Liver (tissue), 9 donors: ENCODE data around the gene ODC1. TPM values are rescaled to one million over a fixed set of nuclear protein-coding genes. Genes with fewer than 3 reads are reported as not detected.

Experiments
- DNase-seq: peaks from one replicate; pipeline ENCODE4 v3.0.0-alpha.2; 2017; ENCODE audit warnings: low spot score
- H3K27ac ChIP-seq, 2 donors: one replicate each; pipeline ENCODE4 v1.7.0; 2013; ENCODE audit warnings: inconsistent platforms in 2 of 2, low read length in 2 of 2, control low read depth in 1 of 2, low read depth in 1 of 2, mild to moderate bottlenecking in 1 of 2
- H3K27me3 ChIP-seq, 4 donors: one replicate each; pipeline versions ENCODE4 v1.6.1 to v1.7.0; 2013; ENCODE audit warnings: low read length in 3 of 4, inconsistent platforms in 1 of 4, mild to moderate bottlenecking in 1 of 4, moderate library complexity in 1 of 4; ENCODE audit not compliant: control insufficient read depth in 4 of 4, insufficient read depth in 4 of 4
- H3K36me3 ChIP-seq, 4 donors: one replicate each; pipeline versions ENCODE4 v1.6.1 to v1.7.0; 2013; ENCODE audit warnings: low read length in 3 of 4, mild to moderate bottlenecking in 3 of 4, low read depth in 1 of 4, moderate library complexity in 1 of 4; ENCODE audit not compliant: control insufficient read depth in 4 of 4, insufficient read depth in 3 of 4
- H3K4me1 ChIP-seq, 4 donors: one replicate each; pipeline versions ENCODE4 v1.6.1 to v1.7.0; 2013; ENCODE audit warnings: low read length in 3 of 4, mild to moderate bottlenecking in 3 of 4, moderate library complexity in 1 of 4; ENCODE audit not compliant: control insufficient read depth in 4 of 4, insufficient read depth in 4 of 4
- H3K4me3 ChIP-seq, 3 donors: one replicate each; pipeline versions ENCODE4 v1.6.1 to v1.7.0; 2013; ENCODE audit warnings: low read length in 3 of 3, control low read depth in 1 of 3, low read depth in 1 of 3, mild to moderate bottlenecking in 1 of 3
- H3K9ac ChIP-seq, 2 donors: one replicate each; pipeline ENCODE4 v1.7.0; 2013; ENCODE audit warnings: low read length in 2 of 2, mild to moderate bottlenecking in 2 of 2, moderate library complexity in 2 of 2, control low read depth in 1 of 2, low read depth in 1 of 2
- H3K9me3 ChIP-seq, 4 donors: one replicate each; pipeline versions ENCODE4 v1.6.1 to v1.7.0; 2013; ENCODE audit warnings: low read length in 3 of 4; ENCODE audit not compliant: control insufficient read depth in 4 of 4
- CTCF ChIP-seq: fragments of 150-350 bp; IDR thresholded peaks from 2 replicates; pipeline ENCODE4 v1.5.1; 2017; ENCODE audit warnings: improper control_type of control experiment, low read depth, low read length; ENCODE audit not compliant: missing input control
- EGR1 ChIP-seq, 2 donors: IDR thresholded peaks; 2 replicates each; pipeline ENCODE4 v1.6.1; 2016 to 2018; ENCODE audit warnings: antibody characterized with exemption in 2 of 2, low read depth in 2 of 2
- FOXA1 ChIP-seq: IDR thresholded peaks from 2 replicates; pipeline ENCODE4 v1.6.1; 2016; ENCODE audit warnings: antibody characterized with exemption
- FOXA2 ChIP-seq: IDR thresholded peaks from 2 replicates; pipeline ENCODE4 v1.6.1; 2016; ENCODE audit warnings: antibody characterized with exemption
- HNF4A ChIP-seq, 2 donors: conservative IDR thresholded peaks; 2 replicates each; pipeline ENCODE4 v1.6.1; 2016; ENCODE audit warnings: antibody characterized with exemption in 2 of 2, mild to moderate bottlenecking in 2 of 2
- HNF4G ChIP-seq: IDR thresholded peaks from 2 replicates; pipeline ENCODE4 v1.6.1; 2016; ENCODE audit warnings: antibody characterized with exemption
- JUND ChIP-seq, 2 donors: IDR thresholded peaks; 2 replicates each; pipeline ENCODE4 v1.6.1; 2016; ENCODE audit warnings: antibody characterized with exemption in 2 of 2
- NR2F2 ChIP-seq: IDR thresholded peaks from 2 replicates; pipeline ENCODE4 v1.6.1; 2016; ENCODE audit warnings: antibody characterized with exemption
- RAD21 ChIP-seq, 2 donors: IDR thresholded peaks; 2 replicates each; pipeline ENCODE4 v1.6.1; 2016; ENCODE audit warnings: antibody characterized with exemption in 2 of 2, mild to moderate bottlenecking in 2 of 2
- RXRA ChIP-seq, 2 donors: IDR thresholded peaks; 2 replicates each; pipeline ENCODE4 v1.6.1; 2017 to 2018; ENCODE audit warnings: antibody characterized with exemption in 2 of 2, mild to moderate bottlenecking in 1 of 2
- SP1 ChIP-seq: IDR thresholded peaks from 2 replicates; pipeline ENCODE4 v1.6.1; 2018; ENCODE audit warnings: antibody characterized with exemption, mild to moderate bottlenecking
- TAF1 ChIP-seq: conservative IDR thresholded peaks from 2 replicates; pipeline ENCODE4 v1.6.1; 2016; ENCODE audit warnings: antibody characterized with exemption, mild to moderate bottlenecking
- YY1 ChIP-seq: IDR thresholded peaks from 2 replicates; pipeline ENCODE4 v1.6.1; 2016; ENCODE audit warnings: antibody characterized with exemption, mild to moderate bottlenecking
- WGBS: extraction: QIAGEN DNeasy Blood & Tissue Kit; methylation state at CpG from one replicate; pipeline ENCODE4 v1.1.7; 2013; 5-methylcytosine and 5-hydroxymethylcytosine counted together
- polyA plus RNA-seq, 2 donors: library from polyadenylated mRNA; stranded (reverse) in 1 of 2; unstranded in 1 of 2; fragments of 200-250 nt in 1 of 2; fragments of >200 nt in 1 of 2; fragmentation: Nextera tagmentation in 1 of 2; extraction: Ambion mirVana in 1 of 2; gene quantifications; one replicate each; pipeline versions ENCODE4 v1.2.1 to v1.2.3, GENCODE V29; 2013 to 2015
- total RNA-seq, 2 donors: library from RNA; depleted of rRNA; stranded (reverse); fragments of >200 nt; gene quantifications; one replicate each; pipeline ENCODE4 v1.2.3, GENCODE V29; 2014
- TF ChIP-seq, protein P1 (sequence below): IDR thresholded peaks from 2 replicates; pipeline ENCODE4 v1.6.1; 2016; ENCODE audit warnings: antibody characterized with exemption, mild to moderate bottlenecking
- TF ChIP-seq, protein P2 (sequence below): IDR thresholded peaks from 2 replicates; pipeline ENCODE4 v1.6.1; 2016; ENCODE audit warnings: antibody characterized with exemption
- TF ChIP-seq, protein P3 (sequence below): IDR thresholded peaks from 2 replicates; pipeline ENCODE4 v1.6.1; 2016; ENCODE audit warnings: antibody characterized with exemption
- TF ChIP-seq, protein P4 (sequence below): IDR thresholded peaks from 2 replicates; pipeline ENCODE4 v1.6.1; 2016; ENCODE audit warnings: antibody characterized with exemption
- donor health status: healthy.
- donor health status: healthy.
- donor health status: healthy.
- donor health status: healthy.
- donor health status: healthy.

ODC1 gene
- total and polyA plus RNA-seq, 4 donors: 8.3 to 75.8 (median 48.1) TPM

DNA sequence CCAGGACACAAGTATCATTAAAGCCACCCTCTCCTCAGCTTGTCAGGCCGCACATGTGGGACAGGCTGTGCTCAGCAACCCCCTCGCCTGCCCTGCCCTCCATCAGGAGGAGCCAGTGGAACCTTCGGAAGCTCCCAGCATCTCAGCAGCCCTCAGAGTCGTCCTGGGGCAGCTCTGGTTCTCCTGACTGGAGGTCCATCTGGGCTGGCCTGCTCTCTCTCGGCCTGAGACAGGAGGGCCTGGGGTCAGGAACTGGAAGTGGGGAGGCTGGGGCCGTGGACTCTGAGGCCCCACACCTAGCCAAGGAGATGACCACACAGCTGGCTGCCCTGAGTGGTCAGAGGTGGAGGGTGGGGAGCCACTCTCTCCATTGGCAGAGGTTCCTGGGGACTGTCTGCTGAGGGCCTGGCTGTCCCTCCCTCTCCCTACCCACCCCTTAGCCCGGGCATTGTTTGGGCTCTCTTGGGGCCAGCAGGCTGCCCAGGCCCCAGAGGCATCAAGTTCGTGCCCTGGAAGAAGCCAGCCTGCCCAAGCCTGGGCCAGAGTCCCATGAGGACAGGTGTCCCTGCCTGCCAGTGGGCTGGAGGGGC lies 23.1 kb downstream of the ODC1 start:
- H3K27ac ChIP-seq: no peak overlapping the region
- no peak for DNase-seq
- H3K36me3 ChIP-seq: peaks cover 11 to 61% (median 28%) of the 10 kb centered on the region in 4 donors
- H3K27me3 ChIP-seq: no peaks in the 10 kb centered on the region
- no peak for TF ChIP-seq TAF1
- TF ChIP-seq FOXA2: no peak
- TF ChIP-seq EGR1 (IDR thresholded peaks at IDR 0.05; ENCODE audit: low read depth in 2 of 2): no peak
- no peak for TF ChIP-seq HNF4G
- TF ChIP-seq, protein P1, sequence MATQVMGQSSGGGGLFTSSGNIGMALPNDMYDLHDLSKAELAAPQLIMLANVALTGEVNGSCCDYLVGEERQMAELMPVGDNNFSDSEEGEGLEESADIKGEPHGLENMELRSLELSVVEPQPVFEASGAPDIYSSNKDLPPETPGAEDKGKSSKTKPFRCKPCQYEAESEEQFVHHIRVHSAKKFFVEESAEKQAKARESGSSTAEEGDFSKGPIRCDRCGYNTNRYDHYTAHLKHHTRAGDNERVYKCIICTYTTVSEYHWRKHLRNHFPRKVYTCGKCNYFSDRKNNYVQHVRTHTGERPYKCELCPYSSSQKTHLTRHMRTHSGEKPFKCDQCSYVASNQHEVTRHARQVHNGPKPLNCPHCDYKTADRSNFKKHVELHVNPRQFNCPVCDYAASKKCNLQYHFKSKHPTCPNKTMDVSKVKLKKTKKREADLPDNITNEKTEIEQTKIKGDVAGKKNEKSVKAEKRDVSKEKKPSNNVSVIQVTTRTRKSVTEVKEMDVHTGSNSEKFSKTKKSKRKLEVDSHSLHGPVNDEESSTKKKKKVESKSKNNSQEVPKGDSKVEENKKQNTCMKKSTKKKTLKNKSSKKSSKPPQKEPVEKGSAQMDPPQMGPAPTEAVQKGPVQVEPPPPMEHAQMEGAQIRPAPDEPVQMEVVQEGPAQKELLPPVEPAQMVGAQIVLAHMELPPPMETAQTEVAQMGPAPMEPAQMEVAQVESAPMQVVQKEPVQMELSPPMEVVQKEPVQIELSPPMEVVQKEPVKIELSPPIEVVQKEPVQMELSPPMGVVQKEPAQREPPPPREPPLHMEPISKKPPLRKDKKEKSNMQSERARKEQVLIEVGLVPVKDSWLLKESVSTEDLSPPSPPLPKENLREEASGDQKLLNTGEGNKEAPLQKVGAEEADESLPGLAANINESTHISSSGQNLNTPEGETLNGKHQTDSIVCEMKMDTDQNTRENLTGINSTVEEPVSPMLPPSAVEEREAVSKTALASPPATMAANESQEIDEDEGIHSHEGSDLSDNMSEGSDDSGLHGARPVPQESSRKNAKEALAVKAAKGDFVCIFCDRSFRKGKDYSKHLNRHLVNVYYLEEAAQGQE: no peak
- TF ChIP-seq, protein P2, sequence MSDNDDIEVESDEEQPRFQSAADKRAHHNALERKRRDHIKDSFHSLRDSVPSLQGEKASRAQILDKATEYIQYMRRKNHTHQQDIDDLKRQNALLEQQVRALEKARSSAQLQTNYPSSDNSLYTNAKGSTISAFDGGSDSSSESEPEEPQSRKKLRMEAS: no peak
- TF ChIP-seq SP1: no peak
- TF ChIP-seq RXRA (IDR thresholded peaks at IDR 0.05): no peak
- TF ChIP-seq, protein P3, sequence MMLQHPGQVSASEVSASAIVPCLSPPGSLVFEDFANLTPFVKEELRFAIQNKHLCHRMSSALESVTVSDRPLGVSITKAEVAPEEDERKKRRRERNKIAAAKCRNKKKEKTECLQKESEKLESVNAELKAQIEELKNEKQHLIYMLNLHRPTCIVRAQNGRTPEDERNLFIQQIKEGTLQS: no peak
- TF ChIP-seq, protein P4, sequence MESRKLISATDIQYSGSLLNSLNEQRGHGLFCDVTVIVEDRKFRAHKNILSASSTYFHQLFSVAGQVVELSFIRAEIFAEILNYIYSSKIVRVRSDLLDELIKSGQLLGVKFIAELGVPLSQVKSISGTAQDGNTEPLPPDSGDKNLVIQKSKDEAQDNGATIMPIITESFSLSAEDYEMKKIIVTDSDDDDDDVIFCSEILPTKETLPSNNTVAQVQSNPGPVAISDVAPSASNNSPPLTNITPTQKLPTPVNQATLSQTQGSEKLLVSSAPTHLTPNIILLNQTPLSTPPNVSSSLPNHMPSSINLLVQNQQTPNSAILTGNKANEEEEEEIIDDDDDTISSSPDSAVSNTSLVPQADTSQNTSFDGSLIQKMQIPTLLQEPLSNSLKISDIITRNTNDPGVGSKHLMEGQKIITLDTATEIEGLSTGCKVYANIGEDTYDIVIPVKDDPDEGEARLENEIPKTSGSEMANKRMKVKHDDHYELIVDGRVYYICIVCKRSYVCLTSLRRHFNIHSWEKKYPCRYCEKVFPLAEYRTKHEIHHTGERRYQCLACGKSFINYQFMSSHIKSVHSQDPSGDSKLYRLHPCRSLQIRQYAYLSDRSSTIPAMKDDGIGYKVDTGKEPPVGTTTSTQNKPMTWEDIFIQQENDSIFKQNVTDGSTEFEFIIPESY: no peak
- TF ChIP-seq FOXA1: no peak
- no peak for TF ChIP-seq HNF4A (conservative IDR thresholded peaks at IDR 0.05)
- H3K9ac ChIP-seq: no peak overlapping the region
- H3K4me1 ChIP-seq: peaks cover 0 to 3% (median 0%) of the 10 kb centered on the region in 4 donors
- H3K4me3 ChIP-seq: no peak overlapping the region
- WGBS: 94% methylated on average over 8 of the region's 8 CpGs
- no peaks in the 10 kb centered on the region for H3K9me3 ChIP-seq

DNA sequence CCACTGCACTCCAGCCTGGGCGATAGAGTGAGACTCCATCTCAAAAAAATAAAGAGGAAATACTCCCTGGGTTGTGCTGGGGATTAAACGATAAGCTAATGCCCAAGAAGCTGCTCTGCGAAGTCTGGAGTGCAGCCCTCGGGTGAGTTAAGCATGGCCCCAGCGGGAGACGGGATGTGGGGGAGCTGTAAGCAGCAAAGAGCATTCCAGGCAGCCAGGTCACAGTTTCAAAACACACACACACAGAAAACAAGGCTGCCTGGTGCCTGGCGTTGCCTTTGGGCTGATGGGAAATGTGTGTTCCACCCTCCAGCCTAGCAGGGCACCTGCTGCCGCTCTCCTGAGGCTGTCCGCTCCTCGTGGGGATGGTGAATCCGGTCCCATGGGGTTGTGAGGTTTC lies 24.1 kb downstream of the ODC1 start:
- 96% methylated on average over 11 of the region's 11 CpGs for WGBS
- H3K4me1 ChIP-seq: peaks cover 0 to 3% (median 0%) of the 10 kb centered on the region in 4 donors
- H3K27me3 ChIP-seq: no peaks in the 10 kb centered on the region
- no peaks in the 10 kb centered on the region for H3K9me3 ChIP-seq
- H3K27ac ChIP-seq: no peak overlapping the region
- H3K36me3 ChIP-seq: peaks cover 11 to 70% (median 28%) of the 10 kb centered on the region in 4 donors
- H3K4me3 ChIP-seq: no peak overlapping the region
- H3K9ac ChIP-seq: no peak overlapping the region
- DNase-seq: no peak
- no peak for TF ChIP-seq NR2F2
- no peak for TF ChIP-seq YY1
- TF ChIP-seq, protein P2: no peak
- no peak for TF ChIP-seq TAF1
- TF ChIP-seq RAD21 (IDR thresholded peaks at IDR 0.05): no peak
- TF ChIP-seq RXRA (IDR thresholded peaks at IDR 0.05): no peak
- TF ChIP-seq, protein P1: no peak
- no peak for TF ChIP-seq CTCF
- TF ChIP-seq, protein P4: no peak
- TF ChIP-seq HNF4G: no peak
- TF ChIP-seq FOXA1: no peak
- no peak for TF ChIP-seq FOXA2
- TF ChIP-seq HNF4A (conservative IDR thresholded peaks at IDR 0.05): no peak
- TF ChIP-seq JUND (IDR thresholded peaks at IDR 0.05): no peak
